ENCODE results near the gene MRPS24.

DNA sequence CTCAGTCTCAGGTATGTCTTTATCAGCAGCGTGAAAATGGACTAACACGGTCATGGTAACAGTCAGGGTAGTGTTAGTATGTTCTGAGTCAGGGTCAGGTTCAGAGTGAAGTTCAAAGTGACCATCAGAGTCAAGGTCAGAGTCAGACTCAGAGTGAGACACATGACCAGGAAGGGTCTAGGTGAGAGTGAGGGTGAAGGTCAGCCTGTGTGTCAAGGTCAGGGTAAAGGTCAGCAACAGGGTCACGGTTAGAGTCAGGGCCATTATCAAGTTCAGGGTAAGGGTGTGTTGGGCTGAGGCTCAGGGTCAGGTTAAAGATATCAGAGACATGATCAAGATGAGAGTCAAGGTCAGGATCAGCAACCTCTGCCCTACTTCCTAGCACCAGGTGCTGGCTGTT, 4.0 kb downstream of the MRPS24 start:
- TF ChIP-seq CTCF (IDR thresholded peaks at IDR 0.05) (no peak), EP300 (IDR thresholded peaks at IDR 0.05) (no peak), POLR2A (IDR thresholded peaks at IDR 0.05) (no peak)

Data from suprapubic skin (tissue), 3 donors.